ENCODE data around the gene TOR1AIP2.

- TF ChIP-seq, protein P1, sequence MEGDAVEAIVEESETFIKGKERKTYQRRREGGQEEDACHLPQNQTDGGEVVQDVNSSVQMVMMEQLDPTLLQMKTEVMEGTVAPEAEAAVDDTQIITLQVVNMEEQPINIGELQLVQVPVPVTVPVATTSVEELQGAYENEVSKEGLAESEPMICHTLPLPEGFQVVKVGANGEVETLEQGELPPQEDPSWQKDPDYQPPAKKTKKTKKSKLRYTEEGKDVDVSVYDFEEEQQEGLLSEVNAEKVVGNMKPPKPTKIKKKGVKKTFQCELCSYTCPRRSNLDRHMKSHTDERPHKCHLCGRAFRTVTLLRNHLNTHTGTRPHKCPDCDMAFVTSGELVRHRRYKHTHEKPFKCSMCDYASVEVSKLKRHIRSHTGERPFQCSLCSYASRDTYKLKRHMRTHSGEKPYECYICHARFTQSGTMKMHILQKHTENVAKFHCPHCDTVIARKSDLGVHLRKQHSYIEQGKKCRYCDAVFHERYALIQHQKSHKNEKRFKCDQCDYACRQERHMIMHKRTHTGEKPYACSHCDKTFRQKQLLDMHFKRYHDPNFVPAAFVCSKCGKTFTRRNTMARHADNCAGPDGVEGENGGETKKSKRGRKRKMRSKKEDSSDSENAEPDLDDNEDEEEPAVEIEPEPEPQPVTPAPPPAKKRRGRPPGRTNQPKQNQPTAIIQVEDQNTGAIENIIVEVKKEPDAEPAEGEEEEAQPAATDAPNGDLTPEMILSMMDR (conservative IDR thresholded peaks at IDR 0.05; ENCODE audit: low read depth, low read length), result no peak
- TF ChIP-seq EZH2 (IDR thresholded peaks at IDR 0.05; ENCODE audit: low read length, unreplicated experiment) (no peak), EZH2phosphoT487 (IDR thresholded peaks at IDR 0.05; ENCODE audit: borderline replicate concordance, low read length) (no peak)
Observed at GRCh38 chr1:179923029-179923428, 45.4 kb upstream of the TOR1AIP2 start.
